DOHH2 (cell line): ENCODE results near the gene FBXW12.

Experiments used
- CTCF ChIP-seq: fragments of 200-600 bp; sonication (generic); IDR thresholded peaks from one replicate; pipeline ENCODE4 v1.5.1; 2014; ENCODE audit warnings: antibody characterized with exemption, mild to moderate bottlenecking, low read depth, low read length; ENCODE audit not compliant: poor library complexity, severe bottlenecking
- EZH2phosphoT487 ChIP-seq: fragments of 200-600 bp; sonication (generic); IDR thresholded peaks from 2 replicates; pipeline ENCODE4 v1.6.1; 2017; ENCODE audit warnings: borderline replicate concordance, mild to moderate bottlenecking, antibody characterized with exemption, low read length, moderate library complexity, mixed read lengths

GRCh38 chr3:48426944-48427629, 55.1 kb downstream of the FBXW12 start:
- TF ChIP-seq CTCF: no peak
- no peak for TF ChIP-seq EZH2phosphoT487
